HG03159 (cell line): Measurements from ENCODE around the gene NUAK1.

Experiments used
- ATAC-seq: cut with Tn5 transposase; IDR thresholded peaks from one replicate; pipeline ENCODE4 v1.9.1; 2021; ENCODE audit warnings: mild to moderate bottlenecking, moderate library complexity; ENCODE audit not compliant: unreplicated experiment

Gene NUAK1

DNA sequence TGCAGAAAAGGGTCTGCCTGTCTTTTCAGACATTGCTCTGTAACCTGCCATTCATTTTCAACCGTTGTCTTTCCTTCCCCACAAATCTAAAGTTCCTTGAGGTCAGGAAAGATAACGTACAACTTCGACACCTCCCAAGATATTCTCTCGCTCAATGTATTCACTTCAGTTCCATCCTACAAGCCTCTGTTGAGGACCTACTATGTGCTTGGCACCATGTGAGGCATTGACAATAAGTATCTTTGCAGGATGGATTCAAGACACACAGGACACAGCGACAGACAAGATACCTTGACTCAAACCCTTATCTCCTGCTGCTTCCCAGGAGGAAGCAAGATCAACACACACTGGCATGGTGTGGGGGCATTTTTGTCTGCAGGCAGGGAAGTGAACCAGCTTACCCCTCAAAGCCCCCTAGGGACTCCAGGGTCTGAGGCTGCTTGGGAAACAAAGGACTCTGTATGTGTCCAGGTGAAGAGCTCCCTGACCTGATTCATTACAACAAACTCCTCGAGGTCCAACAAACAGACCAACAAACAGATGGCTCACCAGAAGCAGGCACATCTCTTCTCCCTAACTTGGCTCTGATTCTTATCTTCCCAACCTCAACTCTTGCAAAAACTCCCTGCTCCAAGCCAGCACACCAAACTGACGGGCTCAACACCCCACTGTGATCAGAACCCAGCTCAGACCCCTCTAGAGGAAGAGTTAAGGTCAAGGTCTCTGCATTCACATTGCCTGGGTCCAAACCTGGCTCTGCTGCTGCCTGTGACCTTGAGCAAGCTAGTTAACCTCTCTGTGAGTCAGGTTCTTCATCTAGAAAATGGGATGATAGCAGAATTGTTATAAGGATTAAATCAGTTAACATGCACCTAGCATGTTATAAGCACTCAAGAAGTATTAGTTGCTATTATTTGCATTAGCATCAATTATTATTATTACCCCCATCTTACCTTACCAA lies 6.3 kb downstream of the NUAK1 start:
- no peak for ATAC-seq

DNA sequence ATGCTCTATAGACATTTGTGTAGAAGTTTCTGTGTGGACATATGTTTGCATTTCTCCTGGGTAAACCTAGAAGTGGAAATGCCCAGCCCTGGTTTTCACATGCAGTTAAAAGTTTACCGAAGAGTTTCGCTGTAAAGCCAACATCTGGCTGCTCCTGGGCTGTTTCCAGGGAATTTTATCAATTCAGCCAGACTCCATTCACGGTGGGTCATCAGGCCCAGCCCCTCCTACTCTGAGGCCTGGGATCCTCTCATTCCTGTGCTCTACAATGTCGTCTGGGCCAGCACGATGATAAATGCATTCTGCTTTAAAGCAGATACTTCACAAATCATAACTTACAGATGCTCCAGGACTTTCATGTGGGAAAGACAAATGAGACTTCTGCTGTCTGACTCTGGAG lies 7.1 kb downstream of the NUAK1 start:
- ATAC-seq = no peak

DNA sequence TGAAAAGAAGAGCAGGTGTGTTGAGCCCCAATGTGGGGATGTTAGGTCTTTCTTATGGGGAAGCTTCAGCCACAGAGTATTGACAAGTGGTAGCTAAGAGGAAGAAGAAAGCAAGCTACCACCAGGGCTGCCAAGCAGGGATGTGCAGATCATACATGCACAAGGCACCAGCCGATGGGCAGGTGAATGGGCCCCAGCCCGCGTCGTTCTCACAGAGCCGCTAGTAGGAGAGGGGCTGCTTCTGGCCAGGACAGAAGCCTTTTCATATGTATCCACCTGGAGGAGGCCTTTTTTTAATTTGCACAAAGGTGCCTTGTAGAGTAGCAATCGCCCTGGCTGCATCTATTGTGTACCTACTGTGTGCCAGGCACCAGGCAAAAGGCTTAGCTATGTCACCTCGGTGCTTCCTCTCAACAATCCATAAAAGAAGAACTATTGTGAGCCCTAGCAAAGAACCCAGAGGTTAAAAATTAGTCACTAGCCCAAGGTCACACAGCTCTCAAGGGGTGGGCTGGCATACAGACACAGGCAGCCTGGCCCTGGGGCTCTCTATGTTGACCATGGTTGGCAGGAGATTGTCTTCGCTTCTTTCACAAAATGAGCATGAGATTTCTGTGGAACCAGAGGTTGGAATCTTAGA lies 8.2 kb downstream of the NUAK1 start:
- ATAC-seq = no peak

DNA sequence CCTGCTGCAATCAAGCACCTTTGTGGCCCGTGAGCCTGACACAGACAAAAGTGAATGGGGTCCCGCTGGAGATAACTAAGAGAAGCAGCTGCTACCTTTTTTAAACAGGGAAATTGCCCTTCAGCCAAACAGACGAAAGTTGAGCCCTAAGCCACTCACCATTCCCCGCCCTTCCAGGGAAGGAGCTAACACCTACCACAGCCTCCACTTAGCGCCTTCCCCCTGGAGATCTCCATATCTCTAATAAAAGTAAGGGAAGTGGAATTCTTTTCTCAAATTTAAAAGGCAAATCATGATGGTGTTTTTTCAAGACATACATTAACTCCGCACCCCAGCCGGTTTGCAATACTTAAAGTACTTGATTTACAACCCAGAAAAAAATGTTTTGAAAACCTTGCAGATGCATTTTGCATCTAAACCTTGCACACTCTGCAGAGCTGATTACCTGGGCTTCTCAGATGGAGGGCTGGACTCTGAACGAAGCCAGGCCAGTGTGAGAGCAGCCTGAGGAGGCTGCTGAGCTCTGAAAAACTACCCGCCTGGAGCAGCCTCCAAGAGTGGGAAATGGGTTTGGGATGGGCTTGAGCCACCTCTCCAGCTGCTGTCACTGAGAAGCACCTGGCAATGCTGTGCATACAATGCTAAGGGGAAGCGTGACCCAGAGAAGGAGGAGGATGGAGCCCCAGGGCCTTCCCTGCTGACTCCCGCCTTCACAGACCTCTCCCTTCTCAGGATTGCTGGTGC lies 10.0 kb downstream of the NUAK1 start:
- no peak for ATAC-seq

DNA sequence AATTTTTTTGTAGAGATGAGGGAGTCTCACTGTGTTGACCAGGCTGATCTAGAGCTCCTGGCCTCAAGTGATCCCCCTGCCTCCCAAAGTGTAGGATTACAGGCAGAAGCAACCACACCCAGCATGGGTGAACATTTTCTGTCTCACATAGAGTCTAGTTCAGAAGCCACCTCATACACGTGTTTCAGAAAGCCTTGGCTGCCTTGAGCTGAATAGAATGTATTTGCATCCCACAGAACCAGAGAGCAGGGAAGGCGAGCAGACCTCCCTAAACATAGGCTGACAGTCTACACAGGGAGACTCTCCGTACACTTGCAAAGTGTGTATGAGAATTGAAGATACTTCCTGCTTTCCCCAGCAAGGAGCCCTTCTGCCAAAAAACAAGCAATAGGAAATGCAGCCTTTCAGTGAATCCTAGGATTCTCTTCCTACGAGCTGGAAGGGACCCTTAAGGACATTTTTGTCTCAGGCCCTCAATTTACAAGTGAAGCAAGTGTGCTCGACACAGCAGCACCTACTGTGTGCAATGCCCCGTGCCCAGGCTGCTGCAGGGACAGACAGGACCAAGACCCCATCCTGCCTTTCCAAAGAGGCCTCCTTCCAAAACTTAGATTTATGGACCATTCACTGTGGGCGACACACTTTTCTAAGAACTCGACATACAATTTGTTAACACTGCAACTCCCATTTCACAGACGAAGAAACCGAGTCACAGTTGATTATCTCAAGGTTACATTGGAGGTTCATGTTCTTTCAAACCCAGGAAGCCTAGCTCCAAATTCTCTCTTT lies 11.2 kb downstream of the NUAK1 start:
- no peak for ATAC-seq

DNA sequence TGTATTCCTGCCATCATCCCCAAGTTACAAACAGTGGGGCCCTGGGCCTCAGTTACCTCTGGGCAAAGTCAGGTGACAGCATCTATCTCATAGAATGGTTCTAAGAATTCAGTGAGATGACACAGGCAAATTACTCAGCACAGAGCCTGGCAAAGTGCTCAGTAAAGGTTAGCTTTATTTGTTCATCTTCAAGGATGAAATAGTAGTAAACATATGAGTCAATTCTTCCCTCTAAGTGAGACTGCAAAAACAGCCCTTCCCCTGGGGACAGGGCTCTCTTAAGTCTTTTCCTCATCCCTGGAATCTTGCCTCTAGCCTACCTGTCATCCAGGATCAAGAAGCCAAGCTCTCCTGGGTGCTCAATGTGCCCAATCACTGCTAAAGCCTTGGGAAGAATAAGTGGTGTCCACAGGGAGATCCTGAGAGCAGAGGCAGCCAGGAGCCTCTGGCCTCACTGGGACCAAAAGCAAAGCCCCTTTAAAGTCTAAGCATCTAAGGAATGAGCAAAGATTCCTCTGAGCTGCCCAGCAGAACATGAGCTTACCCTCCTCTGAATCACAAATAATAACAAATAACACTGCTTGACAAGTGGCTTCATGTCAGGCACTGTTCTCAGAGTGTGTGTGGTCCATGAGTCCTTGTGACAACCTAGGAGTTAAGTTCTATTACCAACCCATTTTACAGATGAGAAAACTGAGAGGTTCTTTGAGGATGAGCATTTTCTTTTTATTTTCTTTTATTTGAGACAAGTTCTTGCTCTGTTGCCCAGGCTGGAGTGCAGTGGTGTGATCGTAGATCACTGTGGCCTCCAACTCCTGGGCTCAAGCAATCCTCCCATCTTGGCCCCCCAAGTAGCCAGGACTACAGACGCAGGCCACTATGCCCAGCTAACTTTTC lies 12.1 kb downstream of the NUAK1 start:
- no peak for ATAC-seq

DNA sequence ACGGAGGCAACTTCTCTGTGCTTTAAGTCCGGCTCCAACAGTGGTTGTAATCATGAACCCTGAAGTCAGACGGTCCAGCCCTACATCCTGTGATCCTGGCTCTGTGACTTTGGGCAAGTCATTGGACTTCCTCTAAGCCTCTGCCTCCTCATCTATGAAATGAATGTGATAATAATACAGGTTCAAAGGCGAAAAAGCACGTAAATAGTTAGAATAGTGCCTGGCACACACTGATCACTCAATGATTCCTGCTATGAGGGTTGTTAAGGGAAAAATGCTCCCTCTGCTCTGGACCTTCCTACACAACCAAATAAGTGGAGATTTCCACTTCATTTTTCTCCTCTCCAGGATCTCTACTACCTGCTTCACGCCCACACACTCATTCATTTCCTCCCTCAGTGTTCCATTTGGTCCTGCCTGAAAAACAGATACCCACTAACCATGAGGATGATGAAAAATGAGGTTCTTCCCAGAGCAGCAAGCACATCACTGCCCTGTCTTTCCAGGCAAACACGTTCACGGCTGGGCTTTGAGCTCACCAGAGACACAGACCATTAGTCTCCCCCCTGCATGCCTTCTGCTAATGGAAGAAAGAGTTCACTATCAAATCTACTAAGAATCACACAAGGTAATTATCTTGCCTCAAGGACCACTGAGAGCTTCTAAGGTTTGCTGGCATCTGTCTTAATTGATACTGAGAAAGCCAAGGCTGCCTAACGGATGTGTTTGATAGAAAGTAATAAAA lies 13.2 kb downstream of the NUAK1 start:
- no peak for ATAC-seq

DNA sequence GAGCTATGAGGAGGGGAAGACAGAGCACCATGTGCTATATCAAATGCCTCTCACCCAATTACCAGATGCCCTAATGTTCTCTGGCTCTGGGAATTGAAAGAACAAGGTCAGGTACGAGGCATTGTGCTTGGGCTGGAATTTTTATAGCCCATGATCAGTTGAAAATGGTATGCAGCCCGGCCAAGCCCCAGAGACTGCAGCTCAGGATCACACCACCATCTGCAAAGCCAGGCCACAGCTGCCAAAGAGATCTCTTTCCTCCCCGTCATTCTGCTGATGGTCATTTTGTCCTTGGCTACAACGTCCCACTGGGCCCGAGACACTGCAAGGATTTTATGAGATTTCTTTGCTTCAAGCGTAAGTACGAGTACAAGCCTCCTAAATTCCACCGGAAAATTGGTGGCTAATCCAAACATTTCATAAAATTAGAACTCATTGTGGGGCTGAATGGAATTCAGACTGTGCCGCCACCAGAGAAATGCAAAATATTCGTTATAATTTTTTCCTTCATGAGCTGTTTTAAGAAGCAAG lies 15.1 kb downstream of the NUAK1 start:
- ATAC-seq = no peak

DNA sequence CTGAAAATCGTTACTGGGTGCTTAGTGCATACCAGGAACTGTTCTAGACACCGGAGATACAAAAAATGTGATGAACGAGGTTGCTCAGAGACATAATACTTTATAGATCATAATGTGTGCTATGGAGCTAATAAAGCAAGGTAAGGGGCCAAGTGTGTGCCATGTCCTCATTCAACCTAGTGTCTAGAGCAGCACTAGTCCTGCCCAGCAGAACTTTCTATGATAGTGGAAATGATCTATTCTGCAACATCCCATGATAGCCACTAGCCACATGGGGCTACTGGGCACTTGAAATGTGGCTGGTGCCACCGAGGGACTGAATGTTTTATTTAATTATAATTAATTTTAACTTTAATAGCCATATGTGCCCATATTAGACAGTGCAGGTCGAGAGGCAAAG lies 15.6 kb downstream of the NUAK1 start:
- ATAC-seq = no peak

DNA sequence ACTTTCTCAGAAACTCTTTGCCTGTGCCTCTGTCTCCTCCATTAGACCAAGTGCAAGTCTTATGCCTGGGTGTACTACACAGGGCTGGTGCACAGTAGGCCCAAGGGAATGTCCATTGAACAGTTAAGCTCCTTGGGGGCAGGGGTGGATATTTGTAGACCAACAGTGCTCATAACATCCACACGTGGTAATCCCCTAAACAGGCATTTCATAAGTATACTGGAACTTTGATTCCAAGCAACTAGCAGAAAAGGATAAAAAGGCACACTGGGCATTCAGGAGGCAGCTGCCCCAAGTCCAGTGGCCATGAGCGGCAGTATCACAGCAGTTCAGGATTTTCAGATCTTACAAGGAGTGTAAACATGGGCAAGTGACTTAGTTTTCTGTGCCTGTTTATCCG lies 16.8 kb downstream of the NUAK1 start:
- ATAC-seq = no peak

DNA sequence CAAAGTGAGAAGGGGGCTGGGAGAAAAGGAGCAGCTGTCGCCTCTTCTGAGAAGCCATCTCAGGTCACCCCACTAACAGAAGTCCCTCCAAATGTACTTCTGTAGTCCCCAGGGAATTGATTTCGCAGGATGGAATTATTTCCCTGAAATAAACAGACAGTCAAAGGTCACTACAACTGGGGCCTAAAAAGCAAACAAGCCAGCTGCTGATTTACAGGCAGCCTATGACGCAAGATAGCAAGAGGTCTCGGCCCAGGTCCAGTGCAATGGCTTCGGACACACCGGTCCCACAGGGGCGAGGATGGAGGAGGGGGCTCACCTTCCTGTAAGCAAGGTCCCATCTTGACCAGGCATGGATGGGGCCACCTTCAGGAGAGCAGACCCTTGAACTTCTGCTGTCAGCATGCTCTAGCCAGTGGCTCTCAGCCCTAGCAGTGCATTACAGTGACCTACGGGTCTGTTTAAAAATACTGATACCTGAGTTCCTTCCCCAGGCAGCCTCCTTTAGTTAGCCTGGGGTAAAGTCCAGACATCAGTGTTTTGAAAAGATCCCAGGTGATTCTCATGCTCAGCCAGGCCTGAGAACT lies 18.1 kb downstream of the NUAK1 start:
- ATAC-seq = no peak

DNA sequence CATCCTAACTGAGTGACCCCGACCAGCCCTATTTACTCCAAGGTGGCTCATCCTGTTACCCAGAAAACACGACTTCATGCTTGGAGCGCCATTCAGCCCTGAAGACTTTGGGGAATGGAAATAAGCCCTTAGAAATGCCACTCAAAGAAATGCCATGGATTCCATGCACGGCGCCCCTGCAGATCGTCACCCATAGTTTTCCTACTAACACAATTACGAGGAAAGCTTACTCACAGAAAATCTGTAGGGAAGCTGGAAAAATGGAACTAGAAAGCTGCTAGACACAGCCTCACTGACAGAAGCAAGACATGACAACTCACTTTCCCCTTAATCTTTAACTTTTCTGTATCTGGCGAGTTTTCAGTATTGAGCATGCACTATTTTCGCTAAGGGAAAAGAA lies 19.5 kb downstream of the NUAK1 start:
- ATAC-seq = no peak

DNA sequence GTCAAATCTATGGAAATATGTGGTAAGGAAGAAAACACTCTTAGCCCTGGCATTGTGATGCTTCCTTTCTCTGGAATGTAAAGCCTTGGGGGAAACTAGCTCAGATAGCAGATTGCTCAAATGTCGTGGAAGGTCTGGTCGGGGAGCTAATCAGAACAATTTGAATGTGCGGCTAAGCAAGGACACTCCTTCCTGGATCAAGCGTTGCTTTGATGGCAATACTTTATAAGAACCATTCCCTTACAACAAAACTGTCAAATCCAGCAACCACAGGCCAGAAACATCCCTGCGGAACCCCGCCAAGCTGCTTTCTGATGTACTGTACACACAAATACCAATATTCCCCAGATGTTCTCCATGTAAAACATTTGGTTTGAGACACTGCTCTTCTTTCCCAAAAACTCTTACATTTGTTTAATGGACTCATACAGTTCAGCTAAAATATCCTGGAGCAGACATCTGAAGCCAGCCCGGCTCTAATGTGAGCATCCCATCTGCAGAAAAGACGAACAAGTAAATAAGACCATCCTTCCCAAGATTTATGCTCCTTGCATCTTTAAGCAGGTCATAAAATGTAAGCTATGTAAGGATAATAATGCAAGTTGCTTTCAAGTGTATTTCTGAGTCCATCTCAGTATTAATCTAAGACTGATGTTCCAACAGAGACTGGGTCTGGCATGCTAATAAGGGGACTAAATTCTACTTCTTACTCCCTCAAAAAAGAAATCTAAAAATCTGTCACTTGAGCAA lies 20.2 kb downstream of the NUAK1 start:
- no peak for ATAC-seq

DNA sequence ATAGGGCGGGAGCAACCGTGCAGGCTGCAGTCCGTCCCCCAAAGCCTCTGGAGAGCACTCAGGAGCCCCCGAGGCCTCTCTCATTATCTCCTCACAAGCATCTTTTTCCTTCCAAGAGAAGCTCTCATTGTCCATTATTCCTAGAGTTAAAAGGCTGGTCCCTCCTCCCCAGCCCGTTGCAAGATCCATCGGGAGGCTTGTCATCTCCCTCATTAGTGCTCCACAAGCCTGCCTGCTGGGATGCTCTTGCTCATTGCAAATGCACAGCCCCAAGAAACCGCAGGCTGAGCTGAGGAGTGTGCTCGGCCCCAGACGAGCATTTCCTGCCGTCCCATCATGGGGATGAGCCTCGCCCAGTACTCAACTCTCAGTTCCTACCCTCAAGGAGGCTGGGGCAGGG lies 23.3 kb downstream of the NUAK1 start:
- no peak for ATAC-seq

DNA sequence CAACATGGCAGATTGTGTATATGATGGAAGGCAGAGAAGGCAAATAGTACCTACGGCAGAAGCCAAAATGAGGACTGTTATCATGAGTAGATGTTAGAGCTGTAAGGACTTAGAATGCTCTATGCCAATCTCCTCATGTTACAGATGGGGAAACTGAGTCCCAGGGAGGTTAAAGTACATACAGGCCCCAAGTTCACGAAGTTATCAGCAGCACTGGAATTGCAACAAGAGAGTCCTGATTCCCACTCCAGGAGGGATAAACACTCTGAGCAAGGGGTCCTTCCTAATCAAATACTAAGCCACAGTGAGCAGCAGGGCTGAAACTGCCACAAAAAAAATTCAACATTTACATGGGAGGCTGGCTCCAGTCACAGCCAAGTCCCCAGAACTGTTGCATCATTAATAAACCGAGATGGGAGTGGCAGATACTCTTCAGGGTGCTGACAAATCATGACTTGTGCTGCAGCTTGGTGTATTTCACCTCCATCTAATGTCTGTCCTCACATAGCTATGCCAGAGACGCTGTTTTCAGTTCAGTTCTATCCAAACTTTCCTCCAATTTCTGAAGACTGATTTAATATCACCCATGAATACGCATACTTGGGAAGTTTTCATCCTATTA lies 24.2 kb downstream of the NUAK1 start:
- ATAC-seq = no peak

DNA sequence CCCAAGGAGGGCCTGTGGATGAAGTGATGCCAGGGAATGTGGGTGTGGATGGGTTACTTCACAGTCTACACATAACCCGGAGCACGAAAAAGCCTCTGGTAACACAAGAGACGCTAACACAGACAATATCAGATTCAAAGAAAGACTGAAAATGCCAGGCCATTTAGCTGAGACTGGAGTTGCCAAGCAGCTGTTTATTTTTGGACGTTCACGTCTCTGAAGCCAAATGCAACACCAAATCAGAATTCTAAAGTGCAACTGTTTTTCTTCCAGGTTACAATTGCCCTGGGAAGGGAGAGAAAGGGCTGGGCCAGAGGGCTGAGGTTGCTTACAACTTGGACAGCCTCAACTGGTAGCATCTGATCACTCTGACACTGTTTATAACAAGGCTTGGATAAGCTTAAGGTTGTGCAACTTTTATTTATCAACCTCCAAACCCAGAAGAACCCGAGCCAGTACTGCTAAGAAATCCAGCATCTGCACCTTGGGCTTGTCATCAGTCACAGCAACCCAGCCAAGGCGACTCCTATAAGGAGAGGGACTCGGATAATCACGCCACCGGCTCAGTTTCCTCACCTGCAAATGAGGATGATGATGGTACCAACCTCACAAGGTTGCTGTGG lies 24.8 kb downstream of the NUAK1 start:
- no peak for ATAC-seq

DNA sequence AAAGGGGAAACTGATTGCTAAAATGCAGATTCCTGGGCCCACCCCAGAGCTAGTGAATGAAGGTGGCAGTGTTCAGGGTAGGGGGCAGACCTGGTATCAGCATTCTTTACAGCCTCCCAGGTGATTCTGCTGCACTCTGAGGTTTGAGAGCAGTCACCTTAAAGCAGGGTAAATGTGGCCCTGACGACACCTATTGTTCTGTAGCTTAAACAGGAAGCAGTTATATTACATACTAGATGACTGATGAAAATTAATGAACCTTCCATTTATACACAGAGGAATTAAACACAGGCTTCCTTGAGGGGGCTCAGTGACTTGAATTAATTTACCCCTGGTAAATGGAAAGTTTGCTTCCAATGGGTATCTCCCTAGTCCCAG lies 25.3 kb downstream of the NUAK1 start:
- no peak for ATAC-seq
